Activated T-cell treated with anti-CD3 and anti-CD28 coated beads for 24 hours (primary cell): ENCODE data around the gene SLC20A1.
"Not testable (repeated sequence)": the region's sequence is repeated elsewhere in the genome, so short reads cannot be mapped to it uniquely, and the experiment has no call there.

Experiments used
- DNase-seq: peaks from one replicate; pipeline ENCODE4 v3.0.0-alpha.2; 2020; ENCODE audit warnings: low read depth

Gene SLC20A1

GRCh38 chr2:112646102-112646719, 472 bp downstream of the SLC20A1 start:
- no peak for DNase-seq

- no peak for DNase-seq
These were observed 1.3 kb downstream of the SLC20A1 start for GRCh38 chr2:112646791-112647689.

GRCh38 chr2:112648081-112648480, 2.3 kb downstream of the SLC20A1 start:
- DNase-seq = no peak

GRCh38 chr2:112656679-112657078, 10.9 kb downstream of the SLC20A1 start:
- no peak for DNase-seq

- no peak for DNase-seq
These were observed 12.6 kb downstream of the SLC20A1 start for GRCh38 chr2:112658301-112658700.

GRCh38 chr2:112658839-112659667, 13.3 kb downstream of the SLC20A1 start:
- DNase-seq = no peak

- DNase-seq = no peak
These were observed 14.4 kb downstream of the SLC20A1 start for GRCh38 chr2:112660138-112660537.

GRCh38 chr2:112661656-112662305, 16.0 kb downstream of the SLC20A1 start:
- no peak for DNase-seq

GRCh38 chr2:112662704-112663103, 17.0 kb downstream of the SLC20A1 start:
- DNase-seq = no peak

- no peak for DNase-seq
These were observed 18.9 kb downstream of the SLC20A1 start for GRCh38 chr2:112664689-112665088.

GRCh38 chr2:112665113-112665780, 19.5 kb downstream of the SLC20A1 start:
- no peak for DNase-seq

- DNase-seq = no peak
These were observed 21.0 kb downstream of the SLC20A1 start for GRCh38 chr2:112666761-112667122.

GRCh38 chr2:112667540-112667939, 21.8 kb downstream of the SLC20A1 start:
- DNase-seq = not testable (repeated sequence)

- DNase-seq = no peak
These were observed 23.9 kb downstream of the SLC20A1 start for GRCh38 chr2:112669667-112670066.

- no peak for DNase-seq
These were observed 24.7 kb downstream of the SLC20A1 start for GRCh38 chr2:112670252-112671022.

GRCh38 chr2:112671801-112672200, 26.1 kb downstream of the SLC20A1 start:
- DNase-seq = no peak

- no peak for DNase-seq
These were observed 27.3 kb downstream of the SLC20A1 start for GRCh38 chr2:112673008-112673407.

- DNase-seq = no peak
These were observed 28.5 kb downstream of the SLC20A1 start for GRCh38 chr2:112674229-112674628.

GRCh38 chr2:112679484-112679883, 33.7 kb downstream of the SLC20A1 start:
- no peak for DNase-seq

- DNase-seq = no peak
These were observed 34.9 kb downstream of the SLC20A1 start for GRCh38 chr2:112680666-112681101.

- DNase-seq = no peak
These were observed 36.4 kb downstream of the SLC20A1 start for GRCh38 chr2:112682101-112682500.
